Nephron (organoid): Measurements from ENCODE around the gene GABRB1.

Experiments
- H3K27ac Mint-ChIP-seq, 3 experiments: 2 replicates each; pipeline ENCODE4 v1.8.0; 2020; ENCODE audit warnings: mixed read lengths in 3 of 3, mild to moderate bottlenecking in 2 of 3, moderate library complexity in 1 of 3
- H3K27me3 Mint-ChIP-seq: 2 replicates; pipeline ENCODE4 v1.8.0; 2021; ENCODE audit warnings: low read depth, mild to moderate bottlenecking, moderate library complexity, mixed read lengths
- H3K36me3 Mint-ChIP-seq: 2 replicates; pipeline ENCODE4 v1.8.0; 2020; ENCODE audit warnings: low read depth, mixed read lengths
- H3K4me1 Mint-ChIP-seq: 2 replicates; pipeline ENCODE4 v1.8.0; 2020; ENCODE audit warnings: mixed read lengths
- H3K4me3 Mint-ChIP-seq, 3 experiments: 2 replicates each; pipeline ENCODE4 v1.8.0; 2020; ENCODE audit warnings: mild to moderate bottlenecking in 3 of 3, mixed read lengths in 3 of 3, moderate library complexity in 2 of 3
- H3K9me3 Mint-ChIP-seq: 2 replicates; pipeline ENCODE4 v1.8.0; 2020; ENCODE audit warnings: mixed read lengths
- TF ChIP-seq, protein P1 (sequence below), 3 experiments: fragments of 200-600 bp; sonication (generic); IDR thresholded peaks; one replicate each; pipeline ENCODE4 v1.5.0; 2021; ENCODE audit warnings: antibody characterized with exemption in 3 of 3; ENCODE audit not compliant: unreplicated experiment in 3 of 3

The GABRB1 gene

DNA sequence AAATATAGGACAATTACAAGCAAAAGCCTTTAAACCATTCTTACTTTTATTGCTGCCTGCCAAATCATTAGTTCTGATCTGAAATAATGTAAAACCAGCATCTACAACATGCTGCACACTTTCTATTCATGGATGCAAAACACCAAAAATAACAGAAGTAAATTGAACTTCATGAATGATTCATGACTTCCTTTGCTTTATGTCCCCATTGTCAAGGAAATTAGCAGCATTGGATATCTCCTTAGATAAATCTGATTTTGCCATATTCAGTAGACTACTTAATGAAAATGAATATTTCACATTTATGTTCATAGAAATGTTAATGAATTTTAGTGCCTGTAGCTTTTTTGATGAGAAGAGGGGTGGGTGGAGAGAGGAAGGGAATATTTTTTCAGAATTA lies 299.5 kb downstream of the GABRB1 start:
- Mint-ChIP-seq H3K36me3 (no peaks in the 10 kb centered on the region), H3K27ac (no peak overlapping the region), H3K4me3 (no peak overlapping the region), H3K9me3 (no peaks in the 10 kb centered on the region), H3K27me3 (no peaks in the 10 kb centered on the region), H3K4me1 (no peaks in the 10 kb centered on the region)
- TF ChIP-seq, protein P1, sequence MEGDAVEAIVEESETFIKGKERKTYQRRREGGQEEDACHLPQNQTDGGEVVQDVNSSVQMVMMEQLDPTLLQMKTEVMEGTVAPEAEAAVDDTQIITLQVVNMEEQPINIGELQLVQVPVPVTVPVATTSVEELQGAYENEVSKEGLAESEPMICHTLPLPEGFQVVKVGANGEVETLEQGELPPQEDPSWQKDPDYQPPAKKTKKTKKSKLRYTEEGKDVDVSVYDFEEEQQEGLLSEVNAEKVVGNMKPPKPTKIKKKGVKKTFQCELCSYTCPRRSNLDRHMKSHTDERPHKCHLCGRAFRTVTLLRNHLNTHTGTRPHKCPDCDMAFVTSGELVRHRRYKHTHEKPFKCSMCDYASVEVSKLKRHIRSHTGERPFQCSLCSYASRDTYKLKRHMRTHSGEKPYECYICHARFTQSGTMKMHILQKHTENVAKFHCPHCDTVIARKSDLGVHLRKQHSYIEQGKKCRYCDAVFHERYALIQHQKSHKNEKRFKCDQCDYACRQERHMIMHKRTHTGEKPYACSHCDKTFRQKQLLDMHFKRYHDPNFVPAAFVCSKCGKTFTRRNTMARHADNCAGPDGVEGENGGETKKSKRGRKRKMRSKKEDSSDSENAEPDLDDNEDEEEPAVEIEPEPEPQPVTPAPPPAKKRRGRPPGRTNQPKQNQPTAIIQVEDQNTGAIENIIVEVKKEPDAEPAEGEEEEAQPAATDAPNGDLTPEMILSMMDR (IDR thresholded peaks at IDR 0.05; ENCODE audit: unreplicated experiment in 3 of 3), result no peak

DNA sequence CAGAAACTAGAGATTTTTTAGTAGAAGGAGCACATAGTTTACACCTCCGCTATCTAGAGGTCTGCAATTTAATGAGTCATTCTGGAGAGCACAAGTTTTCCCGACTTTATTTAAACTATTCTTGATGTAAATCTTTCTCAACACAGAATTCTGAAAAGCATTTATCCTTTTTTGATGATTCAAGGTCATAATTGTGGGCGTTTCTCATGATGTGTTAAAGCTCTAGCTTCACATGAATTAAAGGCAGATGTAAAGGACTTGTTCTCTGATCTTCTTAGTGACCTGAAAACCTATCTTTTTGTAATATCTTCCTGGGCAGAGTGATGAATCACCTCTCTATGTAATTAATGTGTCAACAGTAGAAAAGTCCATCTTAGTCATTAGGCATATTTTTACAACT lies 303.3 kb downstream of the GABRB1 start:
- H3K4me3 Mint-ChIP-seq, result no peak overlapping the region
- no peaks in the 10 kb centered on the region for H3K9me3 Mint-ChIP-seq
- H3K27ac Mint-ChIP-seq, result no peak overlapping the region
- no peaks in the 10 kb centered on the region for H3K27me3 Mint-ChIP-seq
- no peaks in the 10 kb centered on the region for H3K4me1 Mint-ChIP-seq
- TF ChIP-seq, protein P1 (IDR thresholded peaks at IDR 0.05; ENCODE audit: unreplicated experiment in 3 of 3), result no peak
- no peaks in the 10 kb centered on the region for H3K36me3 Mint-ChIP-seq

DNA sequence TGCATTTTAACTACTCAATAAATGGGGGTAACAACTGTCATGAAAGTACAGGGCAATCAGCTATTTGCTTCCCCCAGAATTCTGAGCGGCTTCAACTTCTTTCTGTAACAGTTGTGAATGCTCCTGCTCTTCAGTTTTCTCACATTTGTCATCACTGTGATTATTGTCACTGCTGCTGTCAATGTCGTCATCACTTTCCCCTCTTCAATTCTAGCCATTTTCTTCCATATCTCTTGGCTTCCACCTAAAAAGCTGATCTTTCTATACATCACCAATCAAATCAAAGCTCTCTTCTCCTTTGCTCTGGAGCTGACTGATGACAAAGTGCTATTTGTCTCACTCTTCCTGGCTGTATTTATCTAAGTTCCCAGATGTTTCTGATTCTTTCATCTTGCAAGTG lies 306.5 kb downstream of the GABRB1 start:
- Mint-ChIP-seq H3K27ac (no peak overlapping the region), H3K4me1 (no peaks in the 10 kb centered on the region), H3K36me3 (no peaks in the 10 kb centered on the region), H3K27me3 (no peaks in the 10 kb centered on the region), H3K4me3 (no peak overlapping the region), H3K9me3 (no peaks in the 10 kb centered on the region)
- TF ChIP-seq, protein P1 (IDR thresholded peaks at IDR 0.05; ENCODE audit: unreplicated experiment in 3 of 3), result no peak

DNA sequence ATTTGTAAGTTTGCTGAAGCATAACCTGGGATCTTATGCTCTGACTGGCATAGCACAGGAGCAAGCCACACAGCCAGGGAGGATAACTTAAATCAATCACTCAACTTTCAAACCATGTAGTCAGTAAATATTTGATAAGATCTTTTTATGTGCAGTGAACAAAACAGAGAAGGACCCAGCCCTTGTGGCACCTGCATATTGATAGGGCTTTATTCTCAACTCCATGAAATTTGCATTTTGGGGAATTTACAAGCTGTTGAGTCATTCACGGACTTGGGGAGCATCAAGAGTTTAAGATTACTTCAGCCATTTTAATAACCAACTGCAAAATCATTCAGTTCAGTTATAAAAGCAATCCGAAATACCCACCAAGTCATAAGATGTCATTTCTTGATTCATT lies 309.5 kb downstream of the GABRB1 start:
- Mint-ChIP-seq H3K4me1 (no peaks in the 10 kb centered on the region), H3K36me3 (no peaks in the 10 kb centered on the region), H3K4me3 (no peak overlapping the region), H3K27ac (peak overlapping the region in 1 of 3 experiments; percentile 84), H3K9me3 (no peaks in the 10 kb centered on the region), H3K27me3 (no peaks in the 10 kb centered on the region)
- TF ChIP-seq, protein P1 (IDR thresholded peaks at IDR 0.05; ENCODE audit: unreplicated experiment in 3 of 3), result no peak

DNA sequence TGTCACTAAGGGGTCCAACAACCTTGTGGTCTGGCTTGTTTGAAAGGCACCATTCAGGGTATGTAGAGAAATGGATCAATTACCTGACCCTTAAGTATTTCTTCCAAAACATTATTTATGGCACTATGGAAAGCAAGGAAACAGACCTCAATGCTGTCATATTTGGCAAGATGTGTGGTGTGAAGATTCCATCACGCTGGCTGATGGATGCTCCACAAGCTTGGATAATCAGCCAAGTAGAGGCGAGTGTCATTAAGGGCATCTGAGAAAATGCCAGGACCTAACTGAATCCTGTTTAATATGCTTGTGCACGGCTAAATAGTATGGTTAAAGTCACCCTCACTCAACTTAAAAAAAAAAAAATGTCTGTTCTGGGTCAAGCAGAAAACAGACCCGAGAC lies 311.4 kb downstream of the GABRB1 start:
- Mint-ChIP-seq H3K36me3 (no peaks in the 10 kb centered on the region), H3K4me3 (no peak overlapping the region), H3K9me3 (no peaks in the 10 kb centered on the region), H3K4me1 (no peaks in the 10 kb centered on the region), H3K27me3 (no peaks in the 10 kb centered on the region), H3K27ac (no peak overlapping the region)
- TF ChIP-seq, protein P1 (IDR thresholded peaks at IDR 0.05; ENCODE audit: unreplicated experiment in 3 of 3), result no peak

DNA sequence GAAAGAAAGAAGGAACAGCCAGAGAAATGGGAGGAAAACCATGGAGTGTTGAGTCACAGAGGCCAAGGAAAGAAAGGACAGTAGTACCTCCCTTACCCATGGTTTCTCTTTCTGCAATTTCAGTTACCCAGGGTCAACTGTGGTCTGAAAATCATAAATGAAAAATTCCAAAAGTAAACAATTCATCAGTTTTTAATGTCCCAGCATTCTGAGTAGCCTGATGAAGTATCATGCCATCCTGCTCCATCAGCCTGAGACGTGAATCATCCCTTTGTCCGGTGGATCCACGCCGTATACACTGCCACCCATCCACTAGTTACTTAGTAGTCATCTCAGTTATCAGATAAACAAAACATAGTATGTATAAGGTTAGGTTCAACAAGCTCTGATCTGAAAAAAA lies 318.0 kb downstream of the GABRB1 start:
- Mint-ChIP-seq H3K4me1 (no peaks in the 10 kb centered on the region), H3K27me3 (no peaks in the 10 kb centered on the region), H3K36me3 (no peaks in the 10 kb centered on the region), H3K27ac (no peak overlapping the region), H3K4me3 (no peak overlapping the region), H3K9me3 (no peaks in the 10 kb centered on the region)
- TF ChIP-seq, protein P1 (IDR thresholded peaks at IDR 0.05; ENCODE audit: unreplicated experiment in 3 of 3), result no peak
